ENCODE data around the gene NKG7. TPM values are rescaled to one million over a fixed set of nuclear protein-coding genes. Genes with fewer than 3 reads are reported as not detected.

NKG7 gene
- total and polyA plus RNA-seq, 4 donors: 2.0 to 13.6 (median 5.7) TPM

GRCh38 chr19:51331193-51331592, 41.3 kb downstream of the NKG7 start:
- Histone ChIP-seq H3K9ac (ENCODE audit: low read depth in 1 of 2, low read length in 2 of 2) (no peak overlapping the region), H3K4me1 (ENCODE audit: control insufficient read depth in 4 of 4, insufficient read depth in 4 of 4, low read length in 3 of 4) (peaks cover 0 to 9% (median under 1%) of the 10 kb centered on the region in 4 donors), H3K27ac (ENCODE audit: low read depth in 1 of 2, low read length in 2 of 2) (no peak overlapping the region), H3K9me3 (ENCODE audit: control insufficient read depth in 4 of 4, low read length in 3 of 4) (no peaks in the 10 kb centered on the region), H3K4me3 (ENCODE audit: low read depth in 1 of 3, low read length in 3 of 3) (no peak overlapping the region), H3K36me3 (ENCODE audit: control insufficient read depth in 4 of 4, insufficient read depth in 3 of 4, low read depth in 1 of 4, low read length in 3 of 4) (peaks cover 0 to 6% (median 0%) of the 10 kb centered on the region in 4 donors), H3K27me3 (ENCODE audit: control insufficient read depth in 4 of 4, insufficient read depth in 4 of 4, low read length in 3 of 4) (no peaks in the 10 kb centered on the region)
- TF ChIP-seq HNF4A (conservative IDR thresholded peaks at IDR 0.05) (no peak), TAF1 (conservative IDR thresholded peaks at IDR 0.05) (no peak), FOXA1 (IDR thresholded peaks at IDR 0.05) (no peak), REST (IDR thresholded peaks at IDR 0.05) (no peak), MAX (IDR thresholded peaks at IDR 0.05) (no peak), HNF4G (IDR thresholded peaks at IDR 0.05) (no peak), NR2F2 (IDR thresholded peaks at IDR 0.05) (no peak), GABPA (IDR thresholded peaks at IDR 0.05 in 1 of 2, conservative IDR thresholded peaks at IDR 0.05 in 1 of 2) (no peak), EGR1 (IDR thresholded peaks at IDR 0.05; ENCODE audit: low read depth in 2 of 2) (no peak), ZBTB33 (IDR thresholded peaks at IDR 0.05) (no peak)
- DNase-seq (ENCODE audit: low spot score): no peak
- 81% methylated on average over 3 of the region's 3 CpGs for WGBS

- no peak for DNase-seq (ENCODE audit: low spot score)
- no peaks in the 10 kb centered on the region for H3K9me3 ChIP-seq (ENCODE audit: control insufficient read depth in 4 of 4, low read length in 3 of 4)
- no peak for TF ChIP-seq CTCF (IDR thresholded peaks at IDR 0.05; ENCODE audit: low read depth, low read length, missing input control)
- TF ChIP-seq REST (IDR thresholded peaks at IDR 0.05): no peak
- no peak for TF ChIP-seq HNF4A (conservative IDR thresholded peaks at IDR 0.05)
- TF ChIP-seq RXRA (IDR thresholded peaks at IDR 0.05): no peak
- TF ChIP-seq MAX (IDR thresholded peaks at IDR 0.05): no peak
- no peak for TF ChIP-seq TAF1 (conservative IDR thresholded peaks at IDR 0.05)
- TF ChIP-seq FOXA1 (IDR thresholded peaks at IDR 0.05): no peak
- TF ChIP-seq HNF4G (IDR thresholded peaks at IDR 0.05): no peak
- TF ChIP-seq NR2F2 (IDR thresholded peaks at IDR 0.05): no peak
- TF ChIP-seq JUND (IDR thresholded peaks at IDR 0.05): no peak
- TF ChIP-seq ZBTB33 (IDR thresholded peaks at IDR 0.05): no peak
- no peak for TF ChIP-seq GABPA (IDR thresholded peaks at IDR 0.05 in 1 of 2, conservative IDR thresholded peaks at IDR 0.05 in 1 of 2)
- no peak for TF ChIP-seq YY1 (IDR thresholded peaks at IDR 0.05)
- no peak for TF ChIP-seq EGR1 (IDR thresholded peaks at IDR 0.05; ENCODE audit: low read depth in 2 of 2)
- no peak for TF ChIP-seq FOXA2 (IDR thresholded peaks at IDR 0.05)
- TF ChIP-seq RAD21 (IDR thresholded peaks at IDR 0.05): no peak
- TF ChIP-seq SP1 (IDR thresholded peaks at IDR 0.05): no peak
- H3K36me3 ChIP-seq (ENCODE audit: control insufficient read depth in 4 of 4, insufficient read depth in 3 of 4, low read depth in 1 of 4, low read length in 3 of 4): peaks cover 0 to 6% (median 0%) of the 10 kb centered on the region in 4 donors
- H3K4me1 ChIP-seq (ENCODE audit: control insufficient read depth in 4 of 4, insufficient read depth in 4 of 4, low read length in 3 of 4): peaks cover 0 to 9% (median under 1%) of the 10 kb centered on the region in 4 donors
- no peaks in the 10 kb centered on the region for H3K27me3 ChIP-seq (ENCODE audit: control insufficient read depth in 4 of 4, insufficient read depth in 4 of 4, low read length in 3 of 4)
- 98% methylated on average over 4 of the region's 4 CpGs for WGBS
- H3K27ac ChIP-seq (ENCODE audit: low read depth in 1 of 2, low read length in 2 of 2): no peak overlapping the region
- H3K9ac ChIP-seq (ENCODE audit: low read depth in 1 of 2, low read length in 2 of 2): no peak overlapping the region
- no peak overlapping the region for H3K4me3 ChIP-seq (ENCODE audit: low read depth in 1 of 3, low read length in 3 of 3)
These were observed 42.1 kb downstream of the NKG7 start for GRCh38 chr19:51330366-51330765.
